Retinal pigment epithelial cell (primary cell): Measurements from ENCODE around the gene DOK7.
"Not testable (repeated sequence)": the region's sequence is repeated elsewhere in the genome, so short reads cannot be mapped to it uniquely, and the experiment has no call there.

Experiments used
- DNase-seq: peaks from one replicate; pipeline ENCODE4 v3.0.0-alpha.2; 2010; ENCODE audit warnings: low read depth
- H3K4me3 ChIP-seq: 2 replicates; pipeline ENCODE4 v1.5.1; 2011; ENCODE audit warnings: mild to moderate bottlenecking, low read length, control low read depth, moderate library complexity
- CTCF ChIP-seq: conservative IDR thresholded peaks from 2 replicates; pipeline ENCODE4 v1.5.1; 2011; ENCODE audit warnings: low read depth, low read length, control low read depth, inconsistent platforms

Gene DOK7

GRCh38 chr4:3447431-3448395, 15.4 kb upstream of the DOK7 start:
- H3K4me3 ChIP-seq: no peak overlapping the region
- DNase-seq: no peak
- no peak for TF ChIP-seq CTCF

- no peak for TF ChIP-seq CTCF
- no peak overlapping the region for H3K4me3 ChIP-seq
- DNase-seq: no peak
Observed at GRCh38 chr4:3449047-3449573, 14.0 kb upstream of the DOK7 start.

- no peak overlapping the region for H3K4me3 ChIP-seq
- TF ChIP-seq CTCF: no peak
- DNase-seq: no peak
Observed at GRCh38 chr4:3449574-3450534, 13.3 kb upstream of the DOK7 start.

- no peak overlapping the region for H3K4me3 ChIP-seq
- no peak for TF ChIP-seq CTCF
- no peak for DNase-seq
Observed at GRCh38 chr4:3450643-3451042, 12.5 kb upstream of the DOK7 start.

GRCh38 chr4:3451956-3452355, 11.2 kb upstream of the DOK7 start:
- TF ChIP-seq CTCF: no peak
- peak; percentile 26 for DNase-seq
- no peak overlapping the region for H3K4me3 ChIP-seq

- DNase-seq: no peak
- no peak overlapping the region for H3K4me3 ChIP-seq
- TF ChIP-seq CTCF: peak; percentile 69
Observed at GRCh38 chr4:3452376-3452775, 10.7 kb upstream of the DOK7 start.

- H3K4me3 ChIP-seq, DNase-seq: not testable (repeated sequence)
Observed at GRCh38 chr4:3455596-3455995, 7.5 kb upstream of the DOK7 start.
